ENCODE data around the gene DYRK2. TPM values are rescaled to one million over a fixed set of nuclear protein-coding genes. Genes with fewer than 3 reads are reported as not detected.
"Not testable (repeated sequence)": the region's sequence is repeated elsewhere in the genome, so short reads cannot be mapped to it uniquely, and the experiment has no call there.

The DYRK2 gene
- total RNA-seq, 4 donors from 2014 or later = 68.5 to 89.1 (median 80.6) TPM

DNA sequence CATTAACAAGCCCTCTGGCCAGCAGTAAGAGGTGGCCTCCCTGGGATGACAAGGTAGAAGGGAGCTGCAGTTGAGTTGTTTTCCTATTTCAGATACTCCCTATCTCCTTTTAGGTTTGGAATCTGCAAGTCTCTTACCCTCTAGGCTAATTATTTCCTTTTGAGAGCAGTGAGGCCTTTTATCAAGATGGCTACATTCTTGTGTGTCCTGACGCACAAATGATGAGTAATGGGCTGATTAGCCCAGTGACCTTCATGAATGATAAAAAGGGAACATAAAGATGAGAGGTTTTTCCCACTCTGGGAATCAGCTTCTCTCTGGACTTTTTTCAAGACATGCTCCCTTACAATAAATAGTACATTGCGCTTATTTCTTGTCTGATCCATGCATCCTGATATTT is 22.9 kb downstream of the DYRK2 start:
- Histone ChIP-seq H3K4me3 (no peak overlapping the region), H3K9me3 (peaks cover 0 to 12% (median 0%) of the 10 kb centered on the region in 4 donors), H3K4me1 (peaks cover 0 to 15% (median 0%) of the 10 kb centered on the region in 4 donors), H3K36me3 (no peaks in the 10 kb centered on the region), H3K27ac (no peak overlapping the region), H3K27me3 (no peaks in the 10 kb centered on the region)
- TF ChIP-seq, protein P1, sequence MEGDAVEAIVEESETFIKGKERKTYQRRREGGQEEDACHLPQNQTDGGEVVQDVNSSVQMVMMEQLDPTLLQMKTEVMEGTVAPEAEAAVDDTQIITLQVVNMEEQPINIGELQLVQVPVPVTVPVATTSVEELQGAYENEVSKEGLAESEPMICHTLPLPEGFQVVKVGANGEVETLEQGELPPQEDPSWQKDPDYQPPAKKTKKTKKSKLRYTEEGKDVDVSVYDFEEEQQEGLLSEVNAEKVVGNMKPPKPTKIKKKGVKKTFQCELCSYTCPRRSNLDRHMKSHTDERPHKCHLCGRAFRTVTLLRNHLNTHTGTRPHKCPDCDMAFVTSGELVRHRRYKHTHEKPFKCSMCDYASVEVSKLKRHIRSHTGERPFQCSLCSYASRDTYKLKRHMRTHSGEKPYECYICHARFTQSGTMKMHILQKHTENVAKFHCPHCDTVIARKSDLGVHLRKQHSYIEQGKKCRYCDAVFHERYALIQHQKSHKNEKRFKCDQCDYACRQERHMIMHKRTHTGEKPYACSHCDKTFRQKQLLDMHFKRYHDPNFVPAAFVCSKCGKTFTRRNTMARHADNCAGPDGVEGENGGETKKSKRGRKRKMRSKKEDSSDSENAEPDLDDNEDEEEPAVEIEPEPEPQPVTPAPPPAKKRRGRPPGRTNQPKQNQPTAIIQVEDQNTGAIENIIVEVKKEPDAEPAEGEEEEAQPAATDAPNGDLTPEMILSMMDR (IDR thresholded peaks at IDR 0.05) = no peak
- no peak for TF ChIP-seq POLR2A (IDR thresholded peaks at IDR 0.05)
- no peak for DNase-seq

DNA sequence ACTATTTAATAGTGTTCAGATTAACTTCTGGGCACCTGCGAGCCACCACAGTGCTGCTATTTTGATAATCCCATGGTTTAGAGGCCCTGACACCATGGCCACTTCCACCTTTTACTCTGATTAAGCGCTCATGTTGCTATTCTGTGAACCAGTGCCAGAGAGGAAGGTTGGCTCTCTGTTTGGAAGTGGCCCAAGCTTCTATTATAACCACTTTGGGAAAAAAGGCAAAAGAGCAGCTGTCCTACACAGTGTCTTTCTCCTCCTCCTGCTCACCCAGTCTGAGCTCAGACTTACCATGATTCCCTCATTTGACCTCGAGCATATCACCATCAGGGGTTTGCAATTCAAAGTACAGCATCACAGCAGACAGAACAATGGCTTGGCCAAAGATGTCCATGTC is 23.3 kb downstream of the DYRK2 start:
- TF ChIP-seq, protein P1 (IDR thresholded peaks at IDR 0.05) = no peak
- no peak for TF ChIP-seq POLR2A (IDR thresholded peaks at IDR 0.05)
- H3K36me3 ChIP-seq = no peaks in the 10 kb centered on the region
- no peak for DNase-seq
- H3K27ac ChIP-seq = no peak overlapping the region
- H3K27me3 ChIP-seq = no peaks in the 10 kb centered on the region
- H3K4me3 ChIP-seq = no peak overlapping the region
- H3K4me1 ChIP-seq = peaks cover 0 to 11% (median 0%) of the 10 kb centered on the region in 4 donors
- H3K9me3 ChIP-seq = peaks cover 0 to 12% (median 0%) of the 10 kb centered on the region in 4 donors

- not testable (repeated sequence) for DNase-seq, H3K4me1 ChIP-seq, H3K36me3 ChIP-seq, H3K27me3 ChIP-seq, H3K4me3 ChIP-seq, H3K27ac ChIP-seq
- H3K9me3 ChIP-seq = peaks cover 0 to 12% (median 0%) of the 10 kb centered on the region in 4 donors
Observed at GRCh38 chr12:67672507-67672906, 24.0 kb downstream of the DYRK2 start.

DNA sequence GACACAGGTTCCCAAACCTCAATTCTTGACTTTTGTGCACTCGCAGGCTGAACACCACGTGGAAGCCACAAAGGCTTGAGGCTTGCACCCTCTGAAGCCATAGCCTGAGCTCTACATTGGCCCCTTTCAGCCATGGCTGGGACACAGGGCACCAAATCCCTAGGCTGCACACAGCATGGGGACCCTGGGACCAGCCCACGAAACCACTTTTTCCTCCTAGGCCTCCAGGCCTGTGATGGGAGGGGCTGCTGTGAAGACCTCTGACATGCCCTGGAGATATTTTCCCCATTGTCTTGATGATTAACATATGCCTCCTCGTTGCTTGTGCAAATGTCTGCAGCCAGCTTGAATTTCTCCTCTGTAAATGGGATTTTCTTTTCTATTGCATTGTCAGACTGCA is 25.0 kb downstream of the DYRK2 start:
- not testable (repeated sequence) for H3K27me3 ChIP-seq, H3K27ac ChIP-seq, H3K4me3 ChIP-seq, H3K36me3 ChIP-seq, H3K4me1 ChIP-seq, DNase-seq
- peaks cover 0 to 12% (median 0%) of the 10 kb centered on the region in 4 donors for H3K9me3 ChIP-seq

DNA sequence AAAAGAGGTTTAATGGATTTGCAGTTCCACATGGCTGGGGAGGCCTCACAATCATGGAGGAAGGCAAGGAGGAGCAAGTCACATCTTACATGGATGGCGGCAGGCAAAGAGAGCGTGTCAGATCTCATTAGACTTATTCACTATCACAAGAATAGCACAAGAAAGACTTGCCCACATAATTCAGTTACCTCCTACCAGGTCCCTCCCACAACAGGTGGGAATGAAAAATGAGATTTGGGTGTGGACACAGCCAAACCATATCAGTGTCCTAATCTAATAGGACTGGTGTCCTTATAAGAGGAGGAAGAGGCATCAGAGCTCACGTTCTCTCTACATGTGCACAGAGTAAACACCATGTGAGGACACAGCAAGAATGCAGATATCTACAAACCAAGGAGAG is 25.9 kb downstream of the DYRK2 start:
- Histone ChIP-seq H3K36me3 (no peaks in the 10 kb centered on the region), H3K9me3 (peaks cover 0 to 12% (median 0%) of the 10 kb centered on the region in 4 donors), H3K4me1 (no peaks in the 10 kb centered on the region), H3K27ac (no peak overlapping the region), H3K4me3 (no peak overlapping the region), H3K27me3 (no peaks in the 10 kb centered on the region)
- no peak for DNase-seq
- no peak for TF ChIP-seq POLR2A (IDR thresholded peaks at IDR 0.05)
- TF ChIP-seq, protein P1 (IDR thresholded peaks at IDR 0.05) = no peak

DNA sequence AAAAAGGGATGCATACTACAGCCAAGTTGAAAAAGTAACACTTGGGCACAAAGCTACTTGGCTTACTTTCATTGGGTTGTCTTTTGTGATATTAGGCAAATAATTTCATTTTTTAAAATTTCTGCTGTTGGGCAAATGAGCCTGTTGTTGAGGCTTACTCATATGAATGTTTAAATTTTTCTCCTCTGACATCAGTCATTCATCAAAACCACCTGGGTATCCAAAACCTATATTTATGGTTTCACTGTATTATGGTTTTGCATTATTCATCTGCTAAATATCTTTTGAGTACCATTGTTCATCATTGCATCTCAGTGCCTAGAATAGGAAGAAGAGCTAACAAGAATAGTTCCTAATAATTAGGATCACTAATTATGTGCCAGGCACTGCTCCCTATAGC is 28.1 kb downstream of the DYRK2 start:
- Histone ChIP-seq H3K27ac (no peak overlapping the region), H3K4me3 (no peak overlapping the region), H3K36me3 (no peaks in the 10 kb centered on the region), H3K9me3 (peaks cover 0 to 12% (median 0%) of the 10 kb centered on the region in 4 donors), H3K27me3 (no peaks in the 10 kb centered on the region), H3K4me1 (no peaks in the 10 kb centered on the region)
- no peak for TF ChIP-seq POLR2A (IDR thresholded peaks at IDR 0.05)
- TF ChIP-seq, protein P1 (IDR thresholded peaks at IDR 0.05) = no peak
- no peak for DNase-seq

DNA sequence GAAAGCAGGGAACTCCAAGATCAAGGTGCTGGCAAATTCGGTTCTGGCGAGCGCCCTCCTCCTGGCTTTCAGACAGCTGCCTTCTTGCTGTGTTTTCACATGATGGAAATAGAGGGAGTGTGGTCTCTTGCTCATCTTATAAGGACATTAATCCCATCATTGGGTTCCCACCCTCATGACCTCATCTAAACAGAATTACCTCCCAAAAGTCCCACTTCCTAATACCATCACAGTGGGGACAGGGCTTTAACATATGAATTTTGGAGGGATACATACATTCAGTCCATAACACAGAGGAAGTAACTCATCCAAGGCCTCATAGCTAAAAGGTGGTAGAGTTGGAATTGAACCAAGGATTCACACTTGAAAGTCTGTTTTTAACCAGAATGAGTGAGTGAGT is 28.6 kb downstream of the DYRK2 start:
- Histone ChIP-seq H3K27ac (no peak overlapping the region), H3K27me3 (no peaks in the 10 kb centered on the region), H3K4me3 (no peak overlapping the region), H3K9me3 (peaks cover 0 to 12% (median 0%) of the 10 kb centered on the region in 4 donors), H3K4me1 (no peaks in the 10 kb centered on the region), H3K36me3 (no peaks in the 10 kb centered on the region)
- no peak for DNase-seq
- TF ChIP-seq, protein P1 (IDR thresholded peaks at IDR 0.05) = no peak
- TF ChIP-seq POLR2A (IDR thresholded peaks at IDR 0.05) = no peak
